ENCODE results near the gene AMHR2. TPM values are rescaled to one million over a fixed set of nuclear protein-coding genes. Genes with fewer than 3 reads are reported as not detected.
"Not testable (repeated sequence)": the region's sequence is repeated elsewhere in the genome, so short reads cannot be mapped to it uniquely, and the experiment has no call there.

Gene AMHR2
- total RNA-seq = not detected

DNA sequence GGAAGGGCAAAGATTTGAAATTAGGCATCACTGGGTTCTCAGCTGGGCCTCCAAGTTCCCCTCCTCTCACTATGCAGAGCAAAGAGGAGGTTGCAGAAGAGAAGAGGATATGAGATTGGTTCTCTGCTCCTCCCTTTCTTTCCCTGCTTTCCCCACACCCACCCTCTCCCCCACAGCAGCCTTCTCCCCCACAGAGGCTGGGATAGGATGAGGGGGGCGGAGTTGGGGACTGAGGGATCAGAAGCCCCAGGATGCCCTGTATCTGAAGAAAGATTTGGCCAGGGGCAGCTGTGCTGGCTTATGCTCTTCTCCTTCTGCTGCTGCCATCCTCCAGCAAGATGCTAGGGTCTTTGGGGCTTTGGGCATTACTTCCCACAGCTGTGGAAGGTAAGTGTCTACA is at the start of gene AMHR2:
TSS of gene AMHR2 (plus strand) at position 259 of the 400 bp plus-strand sequence. CDS start at position 339, 80 bp downstream.
- Mint-ChIP-seq H3K36me3 (ENCODE audit: insufficient read depth) (no peaks in the 10 kb centered on the region), H3K4me1 (ENCODE audit: low read depth) (peaks cover 22% of the 10 kb centered on the region), H3K27me3 (ENCODE audit: low read depth) (no peaks in the 10 kb centered on the region), H3K9me3 (no peaks in the 10 kb centered on the region), H3K4me3 (no peak within 1 kb of the TSS)
- DNase-seq (no peak), ATAC-seq (no peak)

DNA sequence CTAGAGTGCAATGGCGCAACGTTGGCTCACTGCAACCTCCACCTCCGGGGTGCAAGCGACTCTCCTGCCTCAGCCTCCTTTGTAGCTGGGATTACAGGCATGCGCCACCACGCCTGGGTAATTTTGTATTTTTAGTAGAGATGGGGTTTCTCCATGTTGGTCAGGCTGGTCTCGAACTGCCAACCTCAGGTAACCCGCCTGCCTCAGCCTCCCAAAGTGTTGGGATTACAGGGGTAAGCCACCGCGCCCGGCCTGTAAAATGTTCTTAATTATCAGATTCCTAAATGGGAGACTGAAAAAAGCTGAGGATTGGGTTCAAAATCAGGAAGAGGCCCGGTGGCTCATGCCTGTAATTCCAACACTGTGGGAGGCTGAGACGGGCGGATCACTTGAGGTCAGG is 49.4 kb upstream of the AMHR2 start:
- H3K27me3 Mint-ChIP-seq (ENCODE audit: low read depth); H3K4me3 Mint-ChIP-seq; H3K9me3 Mint-ChIP-seq; H3K36me3 Mint-ChIP-seq (ENCODE audit: insufficient read depth); ATAC-seq; DNase-seq: not testable (repeated sequence)
- peaks cover 27% of the 10 kb centered on the region for H3K4me1 Mint-ChIP-seq (ENCODE audit: low read depth)

DNA sequence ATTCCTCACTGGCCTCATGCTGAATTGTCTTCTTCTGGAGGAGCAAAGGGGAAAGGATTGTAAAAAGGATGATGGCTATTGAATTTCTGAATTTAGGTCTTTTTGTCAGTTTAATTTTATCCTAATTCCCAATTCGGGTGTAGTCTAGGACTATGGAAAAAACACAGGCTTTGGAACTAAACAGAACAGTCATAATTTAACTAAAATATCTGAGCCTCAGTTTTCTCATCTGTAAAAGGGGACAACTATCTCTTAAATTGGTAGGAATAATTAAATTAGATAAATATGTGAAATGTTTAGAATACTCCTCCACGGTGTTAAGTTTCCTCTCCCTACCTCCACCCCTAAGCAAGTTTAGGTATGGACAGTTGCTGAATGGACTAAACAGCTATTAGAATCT is 46.9 kb upstream of the AMHR2 start:
- peaks cover 27% of the 10 kb centered on the region for H3K4me1 Mint-ChIP-seq (ENCODE audit: low read depth)
- H3K4me3 Mint-ChIP-seq = no peak overlapping the region
- DNase-seq (no peak), ATAC-seq (no peak)
- H3K27me3 Mint-ChIP-seq (ENCODE audit: low read depth) = no peaks in the 10 kb centered on the region
- H3K9me3 Mint-ChIP-seq = no peaks in the 10 kb centered on the region
- H3K36me3 Mint-ChIP-seq (ENCODE audit: insufficient read depth) = peaks cover 6% of the 10 kb centered on the region

DNA sequence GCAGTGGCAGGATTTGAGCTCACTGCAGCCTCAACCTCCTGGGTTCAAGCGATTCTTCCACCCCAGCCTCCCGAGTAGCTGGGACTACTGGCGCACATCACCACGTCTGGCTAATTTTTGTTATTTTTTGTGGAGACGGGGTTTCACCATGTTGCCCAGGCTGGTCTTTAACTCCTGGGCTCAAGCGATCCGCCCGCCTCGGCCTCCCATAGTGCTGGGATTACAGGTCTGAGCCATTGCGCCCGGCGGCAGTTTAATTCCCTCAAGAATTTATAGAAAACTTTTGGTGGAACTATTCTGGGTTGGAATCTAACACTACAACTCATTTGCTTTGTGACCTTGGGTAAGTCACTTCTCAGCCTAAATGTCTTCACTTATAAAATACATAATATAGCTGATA is 45.4 kb upstream of the AMHR2 start:
- peaks cover 29% of the 10 kb centered on the region for H3K4me1 Mint-ChIP-seq (ENCODE audit: low read depth)
- H3K9me3 Mint-ChIP-seq = no peaks in the 10 kb centered on the region
- DNase-seq (no peak), ATAC-seq (no peak)
- no peaks in the 10 kb centered on the region for H3K27me3 Mint-ChIP-seq (ENCODE audit: low read depth)
- H3K4me3 Mint-ChIP-seq = no peak overlapping the region
- H3K36me3 Mint-ChIP-seq (ENCODE audit: insufficient read depth) = peaks cover 19% of the 10 kb centered on the region

DNA sequence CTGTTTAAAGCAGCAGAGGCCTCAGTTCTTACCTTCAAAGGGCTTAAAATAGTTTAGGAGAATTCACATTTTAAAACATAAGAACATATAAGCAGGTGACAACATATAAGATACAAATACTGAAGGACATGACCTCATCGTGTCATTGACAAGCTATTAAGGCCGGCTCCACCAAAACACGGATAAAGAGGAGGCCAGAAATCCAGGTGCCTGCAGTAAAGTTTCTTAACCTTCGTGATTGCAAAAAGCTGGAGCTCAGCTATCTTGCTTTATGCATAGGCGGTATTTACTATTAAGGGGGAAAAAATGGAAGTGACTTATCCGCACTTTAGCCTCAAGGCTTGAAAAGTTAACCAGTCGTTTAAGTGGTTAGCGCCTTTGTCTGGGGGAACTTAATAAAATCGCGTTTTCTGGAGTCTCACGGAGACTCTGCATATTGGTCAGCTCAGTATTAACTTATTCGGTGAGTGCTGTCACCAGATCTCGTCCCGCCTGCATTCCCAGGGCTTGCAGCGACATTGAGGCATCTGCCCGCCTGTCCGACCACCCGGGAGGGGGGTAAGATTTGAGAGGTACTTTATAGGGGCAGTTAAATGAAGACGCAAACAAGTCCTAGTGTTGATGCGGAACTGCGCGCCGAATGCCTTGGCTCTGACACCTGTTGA is 44.8 kb upstream of the AMHR2 start:
- H3K9me3 Mint-ChIP-seq = no peaks in the 10 kb centered on the region

DNA sequence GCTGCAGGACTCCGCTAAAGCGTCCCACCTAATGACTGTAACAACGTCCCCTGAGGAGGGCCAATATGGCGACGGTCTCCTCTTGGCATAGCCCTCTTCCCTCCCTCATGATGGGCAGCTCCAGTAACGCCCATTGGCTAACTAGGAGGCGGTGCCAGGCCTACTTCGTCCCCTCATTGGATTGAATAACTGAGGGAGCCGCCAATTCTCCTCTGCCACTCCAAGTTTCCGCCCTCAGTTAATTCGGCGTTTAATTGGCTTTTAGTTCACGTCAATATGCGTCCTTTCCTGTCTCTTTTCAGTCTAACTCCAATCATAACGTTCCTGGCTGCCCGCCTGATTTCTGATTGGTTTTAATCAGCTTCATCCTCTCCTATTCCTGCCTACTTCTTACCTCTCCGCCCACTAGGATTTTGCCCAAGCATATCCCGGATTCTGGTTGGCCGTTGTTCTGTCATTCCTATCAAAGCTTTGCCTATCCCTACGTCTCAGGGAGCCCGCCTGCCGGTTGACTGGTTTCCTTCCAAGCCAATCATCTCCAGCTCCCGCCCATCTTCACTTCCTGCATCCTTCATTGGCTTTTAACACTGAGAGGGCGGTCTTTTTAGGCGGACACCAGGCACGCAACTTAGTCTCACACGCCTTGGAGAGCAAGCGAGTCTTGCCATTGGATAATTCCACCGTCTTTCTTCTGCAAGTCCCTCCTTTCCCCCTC is 44.1 kb upstream of the AMHR2 start:
- H3K4me1 Mint-ChIP-seq (ENCODE audit: low read depth) = peaks cover 36% of the 10 kb centered on the region
- DNase-seq = peak; percentile 87
- no peaks in the 10 kb centered on the region for H3K9me3 Mint-ChIP-seq
- no peaks in the 10 kb centered on the region for H3K27me3 Mint-ChIP-seq (ENCODE audit: low read depth)
- peaks cover 24% of the 10 kb centered on the region for H3K36me3 Mint-ChIP-seq (ENCODE audit: insufficient read depth)
- no peak overlapping the region for H3K4me3 Mint-ChIP-seq
- ATAC-seq = peak; percentile 78 to 80

More for the DNA sequence above, 44.8 kb upstream of the AMHR2 start:
- DNase-seq = no peak
- Mint-ChIP-seq H3K4me3 (no peak overlapping the region), H3K27me3 (ENCODE audit: low read depth) (no peaks in the 10 kb centered on the region), H3K36me3 (ENCODE audit: insufficient read depth) (peaks cover 24% of the 10 kb centered on the region), H3K4me1 (ENCODE audit: low read depth) (peaks cover 33% of the 10 kb centered on the region)
- ATAC-seq = no peak

DNA sequence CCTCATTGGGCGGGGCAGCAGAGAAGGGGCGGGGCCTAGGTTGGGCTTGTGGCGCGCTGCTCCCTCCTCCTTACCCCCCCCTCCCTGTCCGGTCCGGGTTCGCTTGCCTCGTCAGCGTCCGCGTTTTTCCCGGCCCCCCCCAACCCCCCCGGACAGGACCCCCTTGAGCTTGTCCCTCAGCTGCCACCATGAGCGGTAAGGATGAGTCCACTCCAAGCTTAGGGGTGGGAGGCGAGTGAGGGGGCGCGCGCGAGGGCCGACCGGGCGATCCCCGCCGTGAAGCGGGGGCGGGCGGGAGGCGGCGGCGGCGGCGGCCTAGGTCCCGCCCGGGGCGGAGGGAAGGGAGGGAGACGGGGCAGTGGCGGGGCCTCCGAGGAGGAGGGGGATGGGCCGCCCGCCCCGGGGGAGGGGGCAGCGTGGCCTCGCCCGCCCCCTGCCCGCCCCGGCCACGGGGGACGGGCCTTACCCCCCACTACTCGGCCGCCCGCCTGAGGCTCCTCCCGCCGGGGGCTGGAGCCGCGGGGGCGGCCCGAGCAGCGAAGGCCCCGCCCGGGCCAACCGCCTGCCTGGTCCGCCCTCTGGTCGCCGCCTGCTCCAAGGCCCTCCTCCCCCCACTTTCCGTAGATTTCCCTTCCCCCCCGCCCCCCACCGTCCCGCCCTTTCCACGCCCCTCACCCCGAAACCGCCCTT is 43.4 kb upstream of the AMHR2 start, which contains the start of gene SP1:
TSS of gene SP1 (plus strand) at position 73 of the 690 bp plus-strand sequence. CDS start at position 189, 116 bp downstream.
- peak; percentile 48 to 56 for ATAC-seq
- Mint-ChIP-seq H3K27me3 (ENCODE audit: low read depth) (no peaks in the 10 kb centered on the region), H3K4me1 (ENCODE audit: low read depth) (peaks cover 37% of the 10 kb centered on the region), H3K4me3 (peak within 1 kb of the TSS; percentile 90), H3K36me3 (ENCODE audit: insufficient read depth) (peaks cover 24% of the 10 kb centered on the region), H3K9me3 (no peaks in the 10 kb centered on the region)
- DNase-seq = peak; percentile 99

DNA sequence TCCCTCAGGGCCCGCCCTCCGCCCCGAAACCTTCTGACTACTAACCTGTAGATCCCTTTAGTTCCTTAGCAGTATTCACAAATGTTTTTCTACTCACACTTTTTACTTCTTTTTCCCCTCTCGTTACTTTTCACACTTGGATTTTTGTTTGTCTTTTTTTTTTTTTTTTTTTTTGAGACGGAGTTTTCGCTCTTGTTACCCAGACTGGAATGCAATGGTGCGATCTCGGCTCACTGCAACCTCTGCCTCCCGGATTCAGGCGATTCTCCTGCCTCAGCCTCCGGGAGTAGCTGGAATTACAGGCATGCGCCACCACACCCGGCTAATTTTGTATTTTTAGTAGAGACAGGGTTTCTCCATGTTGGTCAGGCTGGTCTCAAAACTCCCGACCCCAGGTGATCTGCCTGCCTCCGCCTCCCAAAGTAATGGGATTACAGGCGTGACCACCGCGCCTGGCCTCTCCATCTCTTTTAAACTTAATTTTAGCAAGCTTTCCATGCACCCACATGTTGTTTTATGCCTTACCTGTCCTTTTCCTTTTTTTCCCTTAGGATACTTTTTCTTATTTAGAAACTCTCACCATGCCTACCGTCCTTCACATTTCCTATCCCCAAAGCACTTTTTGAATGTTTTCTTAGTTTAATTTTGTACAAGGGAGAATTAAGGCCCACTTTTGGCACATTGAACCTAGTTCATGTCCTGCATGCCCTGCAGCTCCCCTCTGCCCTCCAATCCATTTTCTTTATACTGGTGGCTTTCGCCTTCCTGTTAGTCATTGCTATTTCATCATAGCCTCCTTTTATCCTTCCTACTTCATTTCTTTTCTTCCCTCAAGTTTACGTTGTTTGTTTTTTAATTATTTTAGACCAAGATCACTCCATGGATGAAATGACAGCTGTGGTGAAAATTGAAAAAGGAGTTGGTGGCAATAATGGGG is 42.6 kb upstream of the AMHR2 start:
- Mint-ChIP-seq H3K9me3 (no peaks in the 10 kb centered on the region), H3K27me3 (ENCODE audit: low read depth) (no peaks in the 10 kb centered on the region), H3K4me1 (ENCODE audit: low read depth) (peaks cover 40% of the 10 kb centered on the region), H3K36me3 (ENCODE audit: insufficient read depth) (peaks cover 25% of the 10 kb centered on the region), H3K4me3 (peak overlapping the region; percentile 90)
- DNase-seq (no peak), ATAC-seq (no peak)

DNA sequence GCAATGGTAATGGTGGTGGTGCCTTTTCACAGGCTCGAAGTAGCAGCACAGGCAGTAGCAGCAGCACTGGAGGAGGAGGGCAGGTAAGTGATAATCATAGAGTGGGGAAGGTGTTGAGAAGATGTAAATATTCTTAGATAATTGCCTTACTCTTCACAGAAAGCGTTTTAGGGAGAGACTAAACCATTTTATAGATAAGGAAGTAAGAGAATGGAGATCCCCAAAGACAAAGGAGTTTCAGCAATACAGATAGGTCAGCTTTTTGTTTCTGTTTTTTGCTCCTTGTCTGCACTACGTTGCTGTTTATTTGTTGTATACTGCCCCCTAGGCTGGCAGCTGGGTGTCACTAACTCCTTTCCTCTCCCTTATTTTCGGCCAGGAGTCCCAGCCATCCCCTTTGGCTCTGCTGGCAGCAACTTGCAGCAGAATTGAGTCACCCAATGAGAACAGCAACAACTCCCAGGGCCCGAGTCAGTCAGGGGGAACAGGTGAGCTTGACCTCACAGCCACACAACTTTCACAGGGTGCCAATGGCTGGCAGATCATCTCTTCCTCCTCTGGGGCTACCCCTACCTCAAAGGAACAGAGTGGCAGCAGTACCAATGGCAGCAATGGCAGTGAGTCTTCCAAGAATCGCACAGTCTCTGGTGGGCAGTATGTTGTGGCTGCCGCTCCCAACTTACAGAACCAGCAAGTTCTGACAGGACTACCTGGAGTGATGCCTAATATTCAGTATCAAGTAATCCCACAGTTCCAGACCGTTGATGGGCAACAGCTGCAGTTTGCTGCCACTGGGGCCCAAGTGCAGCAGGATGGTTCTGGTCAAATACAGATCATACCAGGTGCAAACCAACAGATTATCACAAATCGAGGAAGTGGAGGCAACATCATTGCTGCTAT is 41.7 kb upstream of the AMHR2 start:
- H3K9me3 Mint-ChIP-seq = no peaks in the 10 kb centered on the region
- ATAC-seq (no peak), DNase-seq (peak; percentile 33)
- H3K36me3 Mint-ChIP-seq (ENCODE audit: insufficient read depth) = peaks cover 27% of the 10 kb centered on the region
- H3K27me3 Mint-ChIP-seq (ENCODE audit: low read depth) = no peaks in the 10 kb centered on the region
- H3K4me1 Mint-ChIP-seq (ENCODE audit: low read depth) = peaks cover 47% of the 10 kb centered on the region
- peak overlapping the region; percentile 90 for H3K4me3 Mint-ChIP-seq

DNA sequence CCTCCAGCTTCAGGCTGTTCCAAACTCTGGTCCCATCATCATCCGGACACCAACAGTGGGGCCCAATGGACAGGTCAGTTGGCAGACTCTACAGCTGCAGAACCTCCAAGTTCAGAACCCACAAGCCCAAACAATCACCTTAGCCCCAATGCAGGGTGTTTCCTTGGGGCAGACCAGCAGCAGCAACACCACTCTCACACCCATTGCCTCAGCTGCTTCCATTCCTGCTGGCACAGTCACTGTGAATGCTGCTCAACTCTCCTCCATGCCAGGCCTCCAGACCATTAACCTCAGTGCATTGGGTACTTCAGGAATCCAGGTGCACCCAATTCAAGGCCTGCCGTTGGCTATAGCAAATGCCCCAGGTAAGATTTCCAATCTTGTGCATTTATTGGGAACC is 40.4 kb upstream of the AMHR2 start:
- no peak for ATAC-seq
- H3K4me1 Mint-ChIP-seq (ENCODE audit: low read depth) = peaks cover 59% of the 10 kb centered on the region
- peaks cover 32% of the 10 kb centered on the region for H3K36me3 Mint-ChIP-seq (ENCODE audit: insufficient read depth)
- H3K9me3 Mint-ChIP-seq = no peaks in the 10 kb centered on the region
- DNase-seq = no peak
- no peaks in the 10 kb centered on the region for H3K27me3 Mint-ChIP-seq (ENCODE audit: low read depth)
- peak overlapping the region; percentile 72 for H3K4me3 Mint-ChIP-seq

DNA sequence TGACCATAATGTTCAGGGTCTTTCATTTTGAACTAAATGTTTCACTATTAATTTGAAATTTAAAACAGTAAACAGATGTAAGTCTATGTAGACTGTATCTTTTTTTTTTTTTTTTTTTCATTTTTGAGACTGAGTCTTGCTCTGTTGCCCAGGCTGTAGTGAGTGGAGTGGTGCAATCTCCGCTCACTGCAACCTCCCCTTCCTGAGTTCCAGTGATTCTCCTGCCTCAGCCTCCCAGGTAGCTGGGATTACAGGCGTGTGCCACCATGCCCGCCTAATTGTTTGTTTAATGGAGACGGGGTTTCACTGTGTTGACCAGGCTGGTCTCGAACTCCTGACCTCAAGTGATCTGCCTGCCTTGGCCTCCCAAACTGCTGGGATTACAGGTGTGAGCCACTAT is 37.3 kb upstream of the AMHR2 start:
- not testable (repeated sequence) for H3K27me3 Mint-ChIP-seq (ENCODE audit: low read depth); ATAC-seq; DNase-seq; H3K9me3 Mint-ChIP-seq
- Mint-ChIP-seq H3K4me3 (peak overlapping the region; percentile 57), H3K4me1 (ENCODE audit: low read depth) (peaks cover 77% of the 10 kb centered on the region), H3K36me3 (ENCODE audit: insufficient read depth) (peaks cover 35% of the 10 kb centered on the region)

DNA sequence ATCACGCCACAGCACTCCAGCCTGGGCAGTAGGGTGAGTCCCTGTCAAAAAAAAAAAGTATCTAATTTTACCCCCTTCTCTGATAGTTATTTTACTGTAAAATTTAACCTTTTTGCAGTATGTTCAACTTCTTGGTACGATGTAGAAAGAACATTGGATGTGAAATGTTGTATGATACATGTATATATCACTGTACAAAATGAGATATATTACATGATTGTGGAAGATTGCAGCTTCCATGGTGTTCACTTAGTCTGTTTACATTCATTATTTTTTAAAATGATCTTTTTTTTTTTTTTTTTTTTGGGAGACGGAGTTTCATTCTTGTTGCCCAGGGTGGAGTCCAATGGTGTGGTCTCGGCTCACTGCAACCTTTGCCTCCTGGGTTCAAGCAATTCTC is 34.7 kb upstream of the AMHR2 start:
- H3K4me3 Mint-ChIP-seq = no peak overlapping the region
- H3K36me3 Mint-ChIP-seq (ENCODE audit: insufficient read depth) = peaks cover 13% of the 10 kb centered on the region
- no peak for DNase-seq
- H3K27me3 Mint-ChIP-seq (ENCODE audit: low read depth) = no peaks in the 10 kb centered on the region
- H3K9me3 Mint-ChIP-seq = no peaks in the 10 kb centered on the region
- ATAC-seq = no peak
- peaks cover 58% of the 10 kb centered on the region for H3K4me1 Mint-ChIP-seq (ENCODE audit: low read depth)

DNA sequence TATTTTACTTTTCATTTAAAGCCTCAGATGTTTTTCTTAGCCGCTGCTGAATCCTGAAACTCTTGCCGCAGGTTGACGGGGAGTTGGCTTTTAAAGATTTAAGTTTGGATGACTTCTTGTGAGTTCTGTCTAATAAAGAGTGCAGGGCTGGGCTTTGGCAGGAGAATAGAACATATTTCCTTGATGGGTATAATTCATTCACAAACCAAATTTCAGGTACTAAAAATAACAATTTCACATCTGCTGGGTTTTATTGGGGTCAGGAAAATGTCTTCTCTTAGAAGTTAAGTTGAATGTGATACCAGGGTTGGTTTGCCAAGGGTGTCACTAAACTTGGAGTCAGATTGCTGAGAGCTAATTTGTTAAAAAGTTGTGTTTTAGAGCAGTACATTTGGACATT is 34.0 kb upstream of the AMHR2 start:
- Mint-ChIP-seq H3K36me3 (ENCODE audit: insufficient read depth) (peaks cover 13% of the 10 kb centered on the region), H3K4me1 (ENCODE audit: low read depth) (peaks cover 53% of the 10 kb centered on the region), H3K9me3 (no peaks in the 10 kb centered on the region), H3K27me3 (ENCODE audit: low read depth) (no peaks in the 10 kb centered on the region), H3K4me3 (peak overlapping the region; percentile 14)
- no peak for DNase-seq
- no peak for ATAC-seq
